ENCODE results near the gene ATOH8.

The ATOH8 gene

GRCh38 chr2:85789271-85789670 lies 35.5 kb downstream of the ATOH8 start:
- no peak overlapping the region for H3K27ac ChIP-seq
- TF ChIP-seq ZFX (IDR thresholded peaks at IDR 0.05) (no peak), CTCF (conservative IDR thresholded peaks at IDR 0.05) (no peak)

- H3K27ac ChIP-seq, result no peak overlapping the region
- TF ChIP-seq CTCF (conservative IDR thresholded peaks at IDR 0.05) (no peak), ZFX (IDR thresholded peaks at IDR 0.05) (no peak)
These were observed 36.2 kb downstream of the ATOH8 start for GRCh38 chr2:85790032-85790431.

GRCh38 chr2:85790499-85791188 lies 36.9 kb downstream of the ATOH8 start:
- TF ChIP-seq ZFX (IDR thresholded peaks at IDR 0.05) (no peak), CTCF (conservative IDR thresholded peaks at IDR 0.05) (no peak)
- H3K27ac ChIP-seq, result no peak overlapping the region

- no peak overlapping the region for H3K27ac ChIP-seq
- TF ChIP-seq ZFX (IDR thresholded peaks at IDR 0.05) (no peak), CTCF (conservative IDR thresholded peaks at IDR 0.05) (no peak)
These were observed 38.1 kb downstream of the ATOH8 start for GRCh38 chr2:85791704-85792565.

- no peak overlapping the region for H3K27ac ChIP-seq
- TF ChIP-seq ZFX (IDR thresholded peaks at IDR 0.05) (no peak), CTCF (conservative IDR thresholded peaks at IDR 0.05) (no peak)
These were observed 39.1 kb downstream of the ATOH8 start for GRCh38 chr2:85792783-85793441.

- no peak overlapping the region for H3K27ac ChIP-seq
- TF ChIP-seq ZFX (IDR thresholded peaks at IDR 0.05) (no peak), CTCF (conservative IDR thresholded peaks at IDR 0.05) (no peak)
These were observed 39.8 kb downstream of the ATOH8 start for GRCh38 chr2:85793584-85793983.

- H3K27ac ChIP-seq, result no peak overlapping the region
- TF ChIP-seq ZFX (IDR thresholded peaks at IDR 0.05), result no peak
- TF ChIP-seq CTCF (conservative IDR thresholded peaks at IDR 0.05), result no peak
These were observed 40.2 kb downstream of the ATOH8 start for GRCh38 chr2:85794038-85794441.

Measured in C4-2B (cell line).